Activated CD4-positive, alpha-beta memory T cell treated with anti-CD3 and anti-CD28 coated beads for 36 hours (primary cell): Measurements from ENCODE around the gene RFX4. TPM values are rescaled to one million over a fixed set of nuclear protein-coding genes. Genes with fewer than 3 reads are reported as not detected.
"Not testable (repeated sequence)": the region's sequence is repeated elsewhere in the genome, so short reads cannot be mapped to it uniquely, and the experiment has no call there.

Source experiments
- CTCF ChIA-PET: fragments of 350-600 bp; sonication (Branson Sonifier 250); formaldehyde crosslinking; loops from one replicate; lab custom pipeline; 2021; ENCODE audit warnings: antibody characterized with exemption, inconsistent platforms; lab: Charles Lee
- POLR2A ChIA-PET: fragments of 350-600 bp; sonication (Branson Sonifier 250); formaldehyde crosslinking; loops from one replicate; lab custom pipeline; 2021; ENCODE audit warnings: antibody characterized with exemption; lab: Charles Lee
- DNase-seq: peaks from one replicate; pipeline ENCODE4 v3.0.0-alpha.2; 2020
- H3K27ac Mint-ChIP-seq: one replicate; pipeline ENCODE4 v1.8.0; 2021; ENCODE audit warnings: mixed read lengths
- H3K27me3 Mint-ChIP-seq: one replicate; pipeline ENCODE4 v1.8.0; 2021; ENCODE audit warnings: mixed read lengths
- H3K36me3 Mint-ChIP-seq: one replicate; pipeline ENCODE4 v1.8.0; 2021; ENCODE audit warnings: mixed read lengths
- H3K4me1 Mint-ChIP-seq: one replicate; pipeline ENCODE4 v1.8.0; 2021; ENCODE audit warnings: low read depth, mixed read lengths
- H3K4me3 Mint-ChIP-seq: one replicate; pipeline ENCODE4 v1.8.0; 2021; ENCODE audit warnings: mild to moderate bottlenecking, mixed read lengths
- H3K9me3 Mint-ChIP-seq: one replicate; pipeline ENCODE4 v1.8.0; 2021; ENCODE audit warnings: mixed read lengths
- intact Hi-C: fragments of 100-400 bp; cut with micrococcal nuclease; formaldehyde crosslinking; loops from one replicate; pipeline ENCODE4 v1.15.1; 2023
- total RNA-seq, 2 experiments: library from RNA; stranded (reverse); gene quantifications; one replicate each; pipeline ENCODE4 v1.2.3, GENCODE V29; 2021

The RFX4 gene
- total RNA-seq, 2 experiments from 2014 or later = not detected

DNA sequence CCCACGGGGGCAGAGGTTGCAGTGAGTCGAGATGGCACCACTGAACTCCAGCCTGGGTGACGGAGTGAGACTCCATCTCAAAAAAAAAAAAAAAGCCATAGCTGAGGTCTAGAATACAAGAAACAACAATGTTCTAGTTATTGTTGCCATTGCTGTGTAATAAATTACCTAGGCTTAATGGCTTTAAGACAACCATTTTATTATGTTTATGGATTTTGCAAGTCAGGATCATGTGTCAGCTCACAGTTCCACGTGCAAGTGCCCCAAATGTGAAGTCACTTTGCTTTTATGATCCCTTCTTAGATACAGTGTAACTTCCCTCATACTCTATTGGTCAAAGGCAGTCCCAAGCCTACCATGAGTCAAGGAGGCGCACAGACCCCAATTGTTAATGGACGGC is 142.1 kb downstream of the RFX4 start:
- H3K4me3 Mint-ChIP-seq = no peak overlapping the region
- H3K36me3 Mint-ChIP-seq = no peaks in the 10 kb centered on the region
- no peaks in the 10 kb centered on the region for H3K9me3 Mint-ChIP-seq
- no peak for DNase-seq
- CTCF ChIA-PET = no interaction called here
- POLR2A ChIA-PET = no interaction called here
- intact Hi-C loops = no loop called here
- no peaks in the 10 kb centered on the region for H3K4me1 Mint-ChIP-seq
- peaks cover 1% of the 10 kb centered on the region for H3K27me3 Mint-ChIP-seq
- H3K27ac Mint-ChIP-seq = no peak overlapping the region

DNA sequence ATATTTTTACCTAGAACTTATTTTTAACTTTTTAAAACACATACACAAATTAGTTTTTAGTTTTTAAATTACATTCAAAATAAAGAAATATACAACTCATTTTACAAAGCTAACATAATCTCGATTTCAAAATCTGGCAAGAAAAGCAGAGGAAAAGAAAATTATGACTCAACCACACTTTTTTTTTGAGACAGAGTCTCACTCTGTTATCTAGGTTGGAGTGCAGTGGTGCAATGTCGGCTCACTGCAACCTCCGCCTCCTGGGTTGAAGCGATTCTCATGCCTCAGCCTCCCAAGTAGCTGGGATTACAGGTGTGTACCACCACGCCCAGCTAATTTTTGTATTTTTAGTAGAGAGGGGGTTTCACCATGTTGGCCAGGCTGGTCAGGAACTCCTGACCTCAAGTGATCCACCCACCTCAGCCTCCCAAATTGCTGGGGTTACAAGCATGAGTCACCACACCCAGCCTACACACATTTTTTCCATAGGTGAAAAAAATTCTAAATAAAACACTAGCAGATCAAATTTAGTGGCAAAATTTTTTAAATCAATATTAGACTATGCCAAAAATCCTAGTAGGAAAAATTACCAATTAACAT is 143.9 kb downstream of the RFX4 start:
- peak; percentile 19 for DNase-seq
- POLR2A ChIA-PET, H3K27ac Mint-ChIP-seq: not testable (repeated sequence)

DNA sequence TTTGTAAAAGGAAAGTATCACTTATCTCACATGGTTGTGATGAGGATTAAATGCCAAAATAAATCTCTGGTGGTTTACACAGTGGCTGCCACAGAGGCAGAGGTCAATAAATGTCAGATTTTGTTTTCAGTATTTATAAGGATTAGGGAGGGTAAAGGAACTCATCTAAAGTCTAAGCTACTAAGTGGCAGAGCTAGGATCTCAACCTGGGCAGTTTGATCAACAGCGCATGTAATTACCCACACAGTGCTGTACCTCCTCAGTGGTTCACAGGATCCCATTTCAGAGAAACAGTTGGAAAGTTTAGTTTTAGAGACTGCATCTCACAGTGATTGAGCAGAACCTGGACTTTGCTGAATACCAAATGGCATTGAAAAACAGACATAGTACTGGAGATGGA is 146.8 kb downstream of the RFX4 start:
- Mint-ChIP-seq H3K9me3 (no peaks in the 10 kb centered on the region), H3K27me3 (no peaks in the 10 kb centered on the region), H3K36me3 (no peaks in the 10 kb centered on the region), H3K4me1 (no peaks in the 10 kb centered on the region), H3K4me3 (no peak overlapping the region), H3K27ac (no peak overlapping the region)
- intact Hi-C loops = no loop called here
- no peak for DNase-seq
- CTCF ChIA-PET = no interaction called here
- POLR2A ChIA-PET = no interaction called here

More for the DNA sequence above, 143.9 kb downstream of the RFX4 start:
- CTCF ChIA-PET, H3K27me3 Mint-ChIP-seq, intact Hi-C loops, H3K4me1 Mint-ChIP-seq, H3K4me3 Mint-ChIP-seq, H3K36me3 Mint-ChIP-seq, H3K9me3 Mint-ChIP-seq: not testable (repeated sequence)

DNA sequence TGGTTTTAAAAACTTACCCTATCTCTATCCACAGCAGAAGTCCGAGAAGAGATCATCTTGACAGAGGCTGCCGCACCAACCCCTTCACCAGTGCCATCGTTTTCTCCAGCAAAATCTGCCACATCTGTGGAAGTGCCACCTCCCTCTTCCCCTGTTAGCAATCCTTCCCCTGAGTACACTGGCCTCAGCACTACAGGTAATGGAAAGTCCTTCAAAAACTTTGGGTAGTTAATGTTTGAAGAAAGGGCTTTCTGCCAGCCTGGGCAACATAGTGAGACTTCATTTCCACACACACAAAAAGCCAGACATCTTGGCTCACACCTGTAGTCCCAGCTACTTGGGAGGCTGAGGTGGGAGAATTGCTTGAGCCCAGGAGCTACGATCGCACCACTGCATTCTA is 150.1 kb downstream of the RFX4 start:
- H3K9me3 Mint-ChIP-seq = no peaks in the 10 kb centered on the region
- no peaks in the 10 kb centered on the region for H3K36me3 Mint-ChIP-seq
- intact Hi-C loops = no loop called here
- ChIA-PET CTCF (no interaction called here), POLR2A (no interaction called here)
- no peak overlapping the region for H3K27ac Mint-ChIP-seq
- DNase-seq = no peak
- H3K4me3 Mint-ChIP-seq = no peak overlapping the region
- H3K4me1 Mint-ChIP-seq = peaks cover 7% of the 10 kb centered on the region
- no peaks in the 10 kb centered on the region for H3K27me3 Mint-ChIP-seq

DNA sequence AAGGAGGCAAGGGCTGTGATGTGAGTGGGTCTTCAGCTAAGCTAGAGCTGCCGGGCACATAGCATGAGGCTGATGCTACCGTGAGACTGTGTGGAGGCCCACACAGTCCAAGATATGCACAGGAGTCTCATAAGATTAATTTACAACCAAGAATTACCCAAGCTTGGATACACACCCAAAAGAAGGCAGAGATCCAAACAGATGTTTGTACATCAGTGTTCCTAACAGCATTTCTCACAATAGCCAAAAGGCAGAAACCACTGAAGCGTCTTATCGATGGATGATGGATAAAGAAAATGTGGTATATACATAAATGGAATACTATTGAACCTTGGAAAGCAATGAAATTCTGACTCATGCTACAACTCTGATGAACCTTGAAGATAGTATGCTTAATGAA is 150.9 kb downstream of the RFX4 start:
- H3K9me3 Mint-ChIP-seq = no peaks in the 10 kb centered on the region
- CTCF ChIA-PET = no interaction called here

DNA sequence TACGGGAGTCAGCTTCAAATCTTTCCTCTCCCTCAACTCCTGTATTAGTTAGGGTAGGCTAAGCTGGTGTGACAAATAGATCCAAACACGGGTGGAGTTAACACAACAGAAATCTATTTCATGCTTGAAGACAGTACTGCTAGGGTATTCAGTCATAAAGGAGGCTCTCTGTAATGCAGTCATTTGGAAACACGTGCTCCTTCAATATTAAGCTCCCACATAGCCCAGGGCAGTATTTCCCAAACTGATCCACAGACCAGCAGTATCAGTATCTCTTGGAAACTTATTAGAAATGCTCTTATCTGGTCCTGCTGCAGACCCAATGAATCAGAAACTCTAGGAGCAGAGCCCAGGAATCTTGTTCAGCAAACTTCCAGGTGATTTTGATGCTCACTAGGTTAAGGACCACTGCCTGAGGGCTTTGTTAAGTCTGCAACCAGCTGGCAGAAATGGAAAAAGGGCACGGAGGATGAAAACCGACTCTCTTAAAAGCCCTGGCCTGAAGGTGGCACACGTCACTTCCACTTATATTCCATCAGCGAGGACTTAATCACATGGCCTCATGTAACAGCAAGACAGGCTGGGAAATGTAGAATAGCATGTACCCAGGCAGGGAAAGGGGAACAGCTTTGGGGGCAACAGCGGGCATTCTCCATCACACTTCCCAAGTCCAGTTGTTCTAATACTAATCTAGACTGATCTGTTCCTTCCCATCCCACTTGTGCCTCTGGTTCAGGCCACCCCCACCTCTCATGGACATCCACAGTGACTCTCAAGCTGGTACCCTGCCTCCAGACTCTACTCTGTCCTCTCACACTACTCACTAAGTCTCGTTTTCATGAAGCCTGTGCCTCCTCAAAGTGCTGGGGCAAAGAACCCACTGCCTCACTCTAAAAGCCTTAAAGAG is 153.5 kb downstream of the RFX4 start:
- DNase-seq = peak; percentile 29
- no peaks in the 10 kb centered on the region for H3K9me3 Mint-ChIP-seq
- no peak overlapping the region for H3K4me3 Mint-ChIP-seq
- H3K4me1 Mint-ChIP-seq = peaks cover 7% of the 10 kb centered on the region
- H3K27ac Mint-ChIP-seq = no peak overlapping the region
- POLR2A ChIA-PET = no interaction called here
- CTCF ChIA-PET = interaction anchor here (1.0 to 1.8 kb wide), 3 partner anchors 105 to 183 kb away, joined by 3 to 9 read pairs (median 4); no protein-coding TSS in a partner anchor
- H3K36me3 Mint-ChIP-seq = no peaks in the 10 kb centered on the region
- no peaks in the 10 kb centered on the region for H3K27me3 Mint-ChIP-seq
- intact Hi-C loops = loop anchor here (1.0 to 5.0 kb wide), 2 partner anchors 106 to 179 kb away; no protein-coding TSS in a partner anchor

More for the DNA sequence above, 150.9 kb downstream of the RFX4 start:
- Mint-ChIP-seq H3K27ac (no peak overlapping the region), H3K4me1 (peaks cover 7% of the 10 kb centered on the region), H3K27me3 (no peaks in the 10 kb centered on the region), H3K4me3 (no peak overlapping the region), H3K36me3 (no peaks in the 10 kb centered on the region)
- DNase-seq = no peak
- POLR2A ChIA-PET = no interaction called here
- intact Hi-C loops = no loop called here

DNA sequence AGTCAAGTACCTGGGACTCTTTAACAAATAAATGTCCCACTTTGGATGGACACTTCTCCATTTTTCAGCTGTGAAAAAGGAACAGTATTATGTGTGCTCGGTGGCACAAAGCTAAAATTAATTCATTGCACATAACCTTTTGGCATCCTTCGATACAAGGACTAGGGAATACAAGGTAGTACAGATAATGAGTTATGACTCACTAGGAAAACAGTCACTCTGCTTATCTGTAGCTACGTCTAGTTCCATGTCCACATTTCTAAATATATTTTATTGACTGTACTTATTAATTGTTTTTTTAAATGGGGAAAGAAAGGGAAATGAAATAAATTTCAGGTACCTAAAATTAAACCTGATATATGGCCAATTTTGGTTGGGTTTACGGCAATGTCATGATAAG is 156.5 kb downstream of the RFX4 start:
- intact Hi-C loops = loop anchor here (5.0 kb wide), 1 partner anchor 103 kb away; no protein-coding TSS in a partner anchor
- Mint-ChIP-seq H3K27me3 (no peaks in the 10 kb centered on the region), H3K36me3 (no peaks in the 10 kb centered on the region), H3K4me1 (peaks cover 7% of the 10 kb centered on the region), H3K4me3 (no peak overlapping the region), H3K27ac (no peak overlapping the region), H3K9me3 (no peaks in the 10 kb centered on the region)
- CTCF ChIA-PET = no interaction called here
- no peak for DNase-seq
- POLR2A ChIA-PET = no interaction called here

DNA sequence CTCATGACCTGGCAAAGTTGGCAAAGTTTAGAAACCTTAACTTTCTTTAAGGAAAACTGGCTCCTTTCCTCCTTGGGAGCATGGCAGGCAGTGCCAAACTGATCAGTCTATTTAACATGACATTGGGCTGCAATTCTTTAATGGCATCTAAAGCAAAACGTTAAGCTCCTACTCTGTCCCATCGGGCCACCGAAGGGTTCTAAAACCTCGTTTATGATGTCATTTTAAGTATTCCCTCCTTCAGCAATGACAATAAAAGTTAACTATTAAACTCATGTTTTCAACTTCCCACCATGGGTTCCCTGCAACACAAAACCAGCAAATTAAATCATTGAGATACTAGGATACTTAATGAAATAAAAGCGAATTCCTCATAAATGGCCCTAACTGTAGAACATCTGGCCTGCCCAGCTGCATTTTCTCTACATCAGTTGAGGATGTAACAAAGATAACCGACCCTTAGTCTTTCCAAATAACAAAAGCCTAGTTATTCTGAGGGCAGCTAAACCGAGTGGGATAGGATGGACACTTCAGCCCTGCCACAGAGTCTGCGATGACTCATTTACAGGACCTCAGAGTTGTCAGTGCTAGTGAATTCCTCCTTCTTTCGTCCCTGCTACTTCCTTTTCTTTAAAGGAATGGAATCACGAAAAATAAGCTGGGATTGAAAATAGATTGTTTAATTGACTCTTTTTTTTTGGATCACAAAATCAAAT is 157.2 kb downstream of the RFX4 start:
- intact Hi-C loops = loop anchor here (5.0 kb wide), 1 partner anchor 102 kb away; no protein-coding TSS in a partner anchor
- no peak for DNase-seq
- CTCF ChIA-PET = no interaction called here
- no peak overlapping the region for H3K27ac Mint-ChIP-seq
- no peaks in the 10 kb centered on the region for H3K27me3 Mint-ChIP-seq
- no peak overlapping the region for H3K4me3 Mint-ChIP-seq
- H3K9me3 Mint-ChIP-seq = no peaks in the 10 kb centered on the region
- POLR2A ChIA-PET = no interaction called here
- no peaks in the 10 kb centered on the region for H3K36me3 Mint-ChIP-seq
- peaks cover 7% of the 10 kb centered on the region for H3K4me1 Mint-ChIP-seq

DNA sequence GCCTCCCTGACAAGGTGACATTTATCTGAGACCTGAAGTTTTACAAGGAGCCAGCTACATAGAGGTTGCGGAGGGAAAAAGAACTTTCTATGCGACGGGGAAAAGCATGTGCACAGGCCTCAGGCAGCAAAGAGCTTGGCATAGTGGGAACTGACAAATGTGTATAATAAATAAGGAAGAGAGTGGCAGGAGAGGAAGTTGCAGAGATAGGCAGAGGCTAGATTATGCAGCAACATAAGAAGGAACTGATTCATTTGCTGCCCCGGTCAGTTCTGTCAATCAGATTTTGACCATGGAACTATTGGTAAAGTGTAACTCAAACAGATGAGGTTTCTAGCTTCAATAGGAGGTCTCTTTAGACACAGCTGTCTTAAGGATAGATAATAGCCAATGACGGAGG is 158.0 kb downstream of the RFX4 start:
- no peaks in the 10 kb centered on the region for H3K9me3 Mint-ChIP-seq
- H3K4me1 Mint-ChIP-seq = peaks cover 7% of the 10 kb centered on the region
- ChIA-PET CTCF (interaction anchor here (1.5 kb wide), 1 partner anchor 101 kb away, joined by 5 read pairs; no protein-coding TSS in a partner anchor), POLR2A (no interaction called here)
- H3K36me3 Mint-ChIP-seq = no peaks in the 10 kb centered on the region
- DNase-seq = no peak
- intact Hi-C loops = no loop called here
- no peak overlapping the region for H3K27ac Mint-ChIP-seq
- no peaks in the 10 kb centered on the region for H3K27me3 Mint-ChIP-seq
- H3K4me3 Mint-ChIP-seq = no peak overlapping the region

DNA sequence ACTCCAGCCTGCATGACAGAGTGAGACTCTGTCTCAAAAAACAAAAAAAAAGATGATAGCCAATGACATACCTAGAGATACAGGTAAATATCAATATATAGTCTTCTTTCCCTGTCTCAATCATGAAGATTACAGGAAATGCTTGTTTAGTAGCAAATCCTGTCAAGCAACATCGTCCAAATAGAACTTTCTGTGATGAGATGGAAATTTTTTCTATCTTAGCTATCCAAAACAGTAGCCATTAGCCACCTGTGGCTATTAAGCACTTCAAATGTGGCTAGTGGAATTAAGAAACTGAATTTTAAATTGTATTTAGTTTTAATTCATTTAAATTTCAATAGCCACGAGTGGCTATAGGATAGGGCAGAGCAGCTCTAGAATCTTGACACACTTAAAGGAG is 158.4 kb downstream of the RFX4 start:
- no peak for DNase-seq
- Mint-ChIP-seq H3K36me3 (no peaks in the 10 kb centered on the region), H3K27me3 (no peaks in the 10 kb centered on the region), H3K9me3 (no peaks in the 10 kb centered on the region), H3K4me1 (peaks cover 6% of the 10 kb centered on the region), H3K4me3 (no peak overlapping the region), H3K27ac (no peak overlapping the region)
- intact Hi-C loops = no loop called here
- ChIA-PET CTCF (interaction anchor here (1.5 kb wide), 1 partner anchor 101 kb away, joined by 5 read pairs; no protein-coding TSS in a partner anchor), POLR2A (no interaction called here)

DNA sequence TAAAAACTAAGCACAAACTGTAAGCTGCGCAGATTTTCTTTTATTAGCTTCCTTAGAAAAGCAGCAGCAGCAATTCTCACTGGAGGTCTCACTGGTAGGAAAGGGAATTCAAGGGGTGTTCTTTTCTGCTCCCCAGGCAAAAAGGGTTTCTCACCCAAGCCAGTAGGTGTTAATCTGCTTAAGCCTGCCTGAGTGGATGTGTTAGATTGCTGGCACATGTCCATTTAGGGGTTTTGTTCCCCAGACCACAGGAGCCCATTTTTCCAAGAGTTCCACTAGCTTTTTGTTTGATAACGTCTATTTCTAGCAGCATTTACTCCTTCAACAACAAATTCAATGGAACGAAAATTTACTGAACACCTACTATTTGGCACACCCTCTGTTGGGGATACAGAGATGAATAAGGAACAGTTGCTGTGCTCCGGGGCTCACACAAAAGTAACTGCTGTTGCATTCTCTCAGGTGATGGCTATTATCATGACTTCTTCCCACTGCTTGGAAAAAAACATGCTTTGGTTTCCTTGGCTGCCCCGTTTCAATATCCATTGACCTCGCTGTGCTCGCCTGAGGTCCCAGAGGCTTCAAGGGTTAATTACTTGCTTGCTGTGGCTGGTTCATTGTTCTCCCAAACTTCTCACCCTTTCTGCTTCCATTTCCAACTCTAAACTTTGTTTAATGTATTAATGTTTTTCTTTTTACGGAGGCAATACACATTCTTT is 160.6 kb downstream of the RFX4 start:
- intact Hi-C loops = no loop called here
- no peaks in the 10 kb centered on the region for H3K27me3 Mint-ChIP-seq
- H3K9me3 Mint-ChIP-seq = no peaks in the 10 kb centered on the region
- H3K4me3 Mint-ChIP-seq = no peak overlapping the region
- no peaks in the 10 kb centered on the region for H3K36me3 Mint-ChIP-seq
- no peak for DNase-seq
- no peak overlapping the region for H3K27ac Mint-ChIP-seq
- POLR2A ChIA-PET = no interaction called here
- peaks cover 17% of the 10 kb centered on the region for H3K4me1 Mint-ChIP-seq
- CTCF ChIA-PET = no interaction called here
